CD4-positive, alpha-beta T cell treated with Interleukin-6 for 4 hours (primary cell): Measurements from ENCODE around the gene ATP5PF.
"Not testable (repeated sequence)": the region's sequence is repeated elsewhere in the genome, so short reads cannot be mapped to it uniquely, and the experiment has no call there.

ENCODE experiments used
- DNase-seq: peaks from one replicate; pipeline ENCODE4 v3.0.0-alpha.2; 2020; ENCODE audit warnings: mixed read lengths

ATP5PF gene

GRCh38 chr21:25721987-25722386 lies 12.7 kb downstream of the ATP5PF start:
- DNase-seq, result no peak

- DNase-seq, result no peak
Observed at GRCh38 chr21:25717491-25718147, 17.1 kb downstream of the ATP5PF start.

DNA sequence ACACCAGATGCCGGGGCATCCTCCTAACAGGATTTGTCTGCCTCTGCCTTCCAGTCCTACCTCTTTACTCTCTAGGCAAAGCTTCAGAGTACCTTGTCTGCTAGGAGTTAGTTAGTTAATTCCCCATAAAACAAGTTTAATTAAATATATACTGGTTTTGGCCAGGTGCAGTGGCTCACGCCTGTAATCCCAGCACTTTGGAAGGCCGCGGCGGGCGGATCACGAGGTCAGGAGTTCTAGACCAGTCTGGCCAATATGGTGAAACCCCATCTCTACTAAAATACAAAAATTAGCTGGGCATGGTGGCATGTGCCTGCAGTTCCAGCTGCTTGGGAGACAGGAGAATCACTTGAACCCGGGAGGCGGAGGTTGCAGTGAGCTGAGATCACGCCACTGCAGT lies 20.6 kb downstream of the ATP5PF start:
- DNase-seq, result not testable (repeated sequence)

DNA sequence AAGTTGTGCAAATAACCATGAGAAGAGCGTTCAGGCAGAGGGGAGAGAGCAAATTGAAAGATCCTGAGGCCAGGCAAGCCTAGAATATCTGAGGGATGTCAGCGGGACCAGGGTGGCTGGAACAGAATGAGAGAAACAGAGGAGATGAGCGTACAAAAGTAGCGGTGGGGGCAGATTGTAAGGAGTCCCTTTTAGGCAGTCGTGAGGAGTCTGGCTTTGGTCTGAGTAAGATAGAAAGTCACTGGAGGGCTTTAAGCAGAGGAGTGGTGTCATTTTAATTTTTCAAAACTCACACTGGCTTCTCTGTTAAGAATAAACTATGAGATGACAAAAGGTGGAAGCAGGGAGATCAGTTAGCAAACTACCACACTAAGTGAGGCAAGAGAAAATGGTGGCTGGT lies 24.2 kb downstream of the ATP5PF start:
- no peak for DNase-seq

DNA sequence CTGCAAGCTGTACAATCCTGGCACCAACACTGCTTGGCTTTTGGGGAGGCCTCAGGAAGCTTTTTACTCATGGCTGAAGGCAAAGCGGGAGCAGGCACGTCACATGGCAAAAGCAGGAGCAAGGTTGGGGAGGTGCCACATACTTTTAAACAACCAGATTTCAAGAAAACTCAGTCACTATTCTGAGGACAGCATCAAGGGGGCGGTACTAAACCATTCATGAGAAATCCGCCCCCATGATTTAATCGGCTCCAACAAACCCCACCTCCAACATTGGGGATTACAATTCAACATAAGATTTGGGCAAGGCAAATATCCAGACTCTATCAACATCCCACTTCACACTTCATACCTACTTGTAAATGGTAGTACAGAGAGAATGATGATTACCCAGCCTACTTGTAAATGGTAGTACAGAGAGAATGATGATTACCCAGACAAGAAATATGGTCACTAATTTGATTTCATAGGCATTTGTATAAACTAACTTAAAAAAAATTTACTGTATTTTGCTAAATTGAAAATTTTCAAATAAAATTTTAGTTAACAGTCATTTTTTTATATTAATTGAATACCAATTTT lies 24.9 kb downstream of the ATP5PF start:
- DNase-seq, result no peak

GRCh38 chr21:25708467-25709065 lies 26.1 kb downstream of the ATP5PF start:
- peak; percentile 64 for DNase-seq

DNA sequence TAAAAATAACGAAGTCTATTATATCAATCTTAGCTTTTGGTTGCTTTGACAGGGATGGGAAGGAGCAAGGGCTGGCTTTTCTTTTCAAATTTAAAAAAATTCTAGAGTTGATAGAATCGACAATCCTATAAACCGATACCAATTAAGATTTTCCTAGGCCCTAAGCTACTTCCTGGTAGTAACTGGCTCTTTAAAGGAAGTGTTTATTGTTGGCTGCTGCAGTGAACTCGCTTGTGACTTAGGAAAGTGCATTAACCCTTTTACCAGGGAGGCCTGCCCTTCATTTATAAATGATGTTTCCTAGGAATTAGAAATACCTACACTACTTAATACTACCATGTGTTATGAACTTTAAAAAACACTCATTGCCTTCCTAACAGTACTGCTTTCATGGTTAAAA lies 33.2 kb downstream of the ATP5PF start:
- DNase-seq, result no peak

DNA sequence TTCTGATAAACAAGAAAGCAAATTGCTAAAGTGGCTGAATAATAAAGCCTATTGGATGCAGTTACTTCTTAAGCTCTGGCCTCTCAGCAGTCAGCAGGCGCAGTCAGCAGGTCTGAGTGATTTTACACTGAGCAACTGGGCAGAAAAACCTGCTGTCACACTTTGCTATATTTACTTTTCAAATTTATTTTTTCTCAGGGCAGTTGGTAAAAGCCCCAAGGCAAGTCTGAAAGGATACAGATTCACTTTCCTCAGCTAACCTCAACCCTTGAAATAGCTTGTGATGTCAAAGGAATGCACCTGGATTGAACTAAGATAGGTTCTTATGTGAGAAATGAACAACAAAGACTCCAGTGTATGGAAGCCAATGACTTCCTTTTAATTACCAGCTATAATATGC lies 34.0 kb downstream of the ATP5PF start:
- no peak for DNase-seq

DNA sequence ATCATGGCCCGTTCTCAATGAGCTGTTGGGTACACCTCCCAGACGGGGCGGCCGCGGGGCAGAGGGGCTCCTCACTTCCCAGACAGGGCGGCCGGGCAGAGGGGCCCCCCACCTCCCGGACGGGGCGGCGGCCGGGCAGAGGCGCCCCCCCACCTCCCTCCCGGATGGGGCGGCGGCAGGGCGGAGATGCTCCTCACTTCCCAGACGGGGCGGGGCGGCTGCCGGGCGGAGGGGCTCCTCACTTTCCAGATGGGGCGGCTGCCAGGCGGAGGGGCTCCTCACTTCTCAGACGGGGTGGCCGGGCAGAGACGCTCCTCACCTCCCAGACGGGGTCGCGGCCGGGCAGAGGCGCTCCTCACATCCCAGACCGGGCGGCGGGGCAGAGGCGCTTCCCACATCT lies 39.2 kb downstream of the ATP5PF start:
- not testable (repeated sequence) for DNase-seq

DNA sequence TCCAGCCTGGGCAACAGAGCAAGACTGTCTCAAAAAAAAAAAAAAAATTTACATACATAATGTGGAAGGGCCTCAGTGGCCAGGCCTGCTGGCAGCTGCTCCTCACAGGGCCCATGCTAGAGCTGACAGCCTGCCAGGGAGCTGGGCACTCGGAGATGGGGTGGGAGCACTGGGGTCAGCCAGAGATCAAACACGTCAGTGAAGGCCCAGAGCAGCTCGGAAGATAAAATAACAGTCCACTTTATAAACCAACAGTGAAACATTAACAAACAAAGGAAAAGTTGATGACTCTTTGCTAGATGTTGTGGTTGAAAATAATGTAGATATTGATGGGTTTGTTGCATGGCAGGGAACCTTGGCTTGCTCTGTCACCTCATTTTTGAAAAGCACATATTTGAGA lies 42.7 kb downstream of the ATP5PF start:
- no peak for DNase-seq

GRCh38 chr21:25689226-25689625 lies 45.5 kb downstream of the ATP5PF start:
- no peak for DNase-seq

DNA sequence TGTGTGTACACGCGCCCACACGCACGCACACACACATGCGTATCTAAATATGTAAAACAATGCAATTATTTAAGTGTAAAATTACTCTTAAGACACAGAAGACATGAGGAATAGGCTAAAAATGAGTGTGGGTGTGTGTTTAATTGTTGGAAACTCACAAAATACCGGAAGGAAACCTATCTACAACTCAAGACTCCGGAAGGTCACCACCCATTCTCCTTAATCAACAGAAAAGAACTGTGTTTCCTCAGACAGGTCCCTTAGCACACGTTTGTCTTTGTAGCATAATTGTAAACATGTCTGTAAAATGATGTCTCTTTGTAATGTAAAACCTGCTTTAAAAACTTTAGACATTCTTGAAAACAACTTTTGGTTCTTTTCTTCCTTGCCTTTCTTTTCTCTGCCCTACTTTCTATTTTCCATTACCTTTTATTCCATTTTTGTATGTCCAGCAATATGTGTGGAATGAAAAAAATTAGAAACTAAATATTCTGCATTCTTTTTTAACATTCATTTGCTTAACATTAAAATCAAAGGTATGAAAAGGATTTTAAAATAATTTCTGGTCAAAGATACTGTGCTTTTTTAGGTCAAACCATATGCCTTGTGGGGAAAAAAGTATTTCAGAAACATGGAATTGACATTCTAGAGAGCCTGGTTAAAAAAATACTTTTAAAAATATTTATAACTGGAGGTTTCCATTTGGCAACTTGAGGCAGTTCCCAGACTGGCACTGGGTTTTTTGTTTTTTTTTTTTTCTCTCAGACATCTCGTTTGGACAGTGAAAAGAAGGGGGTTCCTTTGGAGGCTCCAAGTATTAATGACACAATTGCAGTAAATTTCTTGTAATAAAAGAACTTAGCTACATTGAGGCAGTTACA lies 46.2 kb downstream of the ATP5PF start:
- no peak for DNase-seq

- no peak for DNase-seq
Observed at GRCh38 chr21:25687787-25688186, 46.9 kb downstream of the ATP5PF start.

DNA sequence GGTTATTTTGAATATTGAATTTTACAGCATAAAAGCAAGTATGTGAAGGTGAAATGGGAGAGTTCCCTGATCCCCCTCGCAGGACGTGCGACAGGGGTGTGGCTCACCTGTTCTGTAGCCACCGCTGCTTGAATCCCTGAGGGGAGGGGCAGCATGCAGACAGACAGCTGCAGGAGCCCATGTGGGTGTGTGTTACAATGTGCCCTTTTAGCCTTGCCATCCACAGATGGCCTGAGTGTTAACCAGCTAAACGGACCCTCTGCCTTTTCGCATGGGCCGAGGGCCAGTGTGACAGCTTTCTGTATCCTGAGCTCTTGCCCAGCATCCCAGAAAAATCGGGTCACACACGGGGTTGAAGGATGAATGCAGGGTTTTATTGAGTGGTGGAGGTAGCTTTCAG lies 52.3 kb downstream of the ATP5PF start:
- DNase-seq, result no peak

DNA sequence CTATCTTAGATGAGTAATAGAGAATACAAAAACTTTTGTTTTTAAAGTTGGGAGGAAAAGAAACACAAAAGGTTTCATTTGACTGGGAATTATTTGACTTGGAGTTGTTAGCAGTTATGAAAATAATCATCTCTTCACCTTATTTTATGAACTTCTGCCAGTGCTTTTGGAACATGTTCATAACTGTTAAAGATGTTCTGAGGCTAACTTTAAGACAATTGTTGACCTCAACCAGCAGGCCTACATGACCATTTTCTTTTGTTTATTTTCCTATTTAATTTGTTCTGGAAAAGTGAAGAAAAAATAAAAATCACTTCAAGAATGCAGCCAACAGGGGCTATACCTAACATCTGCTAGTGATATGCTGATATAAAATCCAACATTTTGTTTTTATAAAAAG lies 58.3 kb downstream of the ATP5PF start:
- DNase-seq, result no peak
